Lower leg skin (tissue), 4 donors: ENCODE results near the gene RNF128. TPM values are rescaled to one million over a fixed set of nuclear protein-coding genes. Genes with fewer than 3 reads are reported as not detected.

Source experiments
- DNase-seq, 2 donors: peaks; one replicate each; pipeline ENCODE4 v3.0.0-alpha.2; 2019; ENCODE audit warnings: low spot score in 2 of 2
- H3K4me3 ChIP-seq: fragments of 200-600 bp; sonication (generic); 2 replicates; pipeline ENCODE4 v1.5.1; 2017; ENCODE audit warnings: mild to moderate bottlenecking, low read depth; ENCODE audit not compliant: poor library complexity, severe bottlenecking
- POLR2A ChIP-seq, 2 donors: fragments of 450-650 bp; IDR thresholded peaks; one replicate each; pipeline ENCODE4 v1.6.1; 2016 to 2017; ENCODE audit warnings: antibody characterized with exemption in 2 of 2, mild to moderate bottlenecking in 1 of 2, moderate library complexity in 1 of 2
- WGBS, 2 donors: methylation state at CpG; one replicate each; pipeline ENCODE4 v1.1.5; 2018; 5-methylcytosine and 5-hydroxymethylcytosine counted together
- intact Hi-C: fragments of 100-400 bp; cut with DNase I; formaldehyde crosslinking; loops from one replicate; pipeline ENCODE4 v1.15.0; 2023; ENCODE audit warnings: low total_unique reads
- total RNA-seq, 4 donors: library from RNA; depleted of rRNA; stranded (reverse); fragments of >200 nt; gene quantifications; one replicate each; pipeline ENCODE4 v1.1.0, GENCODE V29; 2016
- TF ChIP-seq, protein P1 (sequence below), 3 donors: fragments of 450-650 bp; IDR thresholded peaks; one replicate each; pipeline ENCODE4 v1.5.1; 2016; ENCODE audit warnings: antibody characterized with exemption in 3 of 3, mild to moderate bottlenecking in 3 of 3, moderate library complexity in 2 of 3

The RNF128 gene
- total RNA-seq, 4 donors from 2014 or later, result 9.6 to 24.5 (median 16.0) TPM

DNA sequence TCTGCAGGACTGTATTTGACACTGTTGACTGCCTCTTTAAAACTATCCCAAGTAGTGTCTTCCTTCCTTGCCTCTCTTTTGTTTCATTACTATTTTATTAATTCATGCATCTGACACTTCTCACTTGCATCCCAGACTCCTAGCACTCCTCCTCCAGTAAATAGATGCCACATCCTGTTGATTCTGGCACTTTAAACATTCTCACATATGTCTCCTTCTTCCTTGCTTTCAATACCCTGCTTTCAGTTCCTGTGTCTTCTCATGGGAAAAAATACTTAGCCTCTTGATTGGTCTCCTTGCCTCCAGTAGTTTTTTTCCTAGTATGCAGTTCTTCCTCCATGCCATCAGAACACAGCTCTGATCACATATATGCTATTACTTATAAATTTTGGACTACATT, 5.1 kb downstream of the RNF128 start:
- DNase-seq, result no peak
- no peak overlapping the region for H3K4me3 ChIP-seq
- intact Hi-C loops, result no loop called here
- TF ChIP-seq, protein P1, sequence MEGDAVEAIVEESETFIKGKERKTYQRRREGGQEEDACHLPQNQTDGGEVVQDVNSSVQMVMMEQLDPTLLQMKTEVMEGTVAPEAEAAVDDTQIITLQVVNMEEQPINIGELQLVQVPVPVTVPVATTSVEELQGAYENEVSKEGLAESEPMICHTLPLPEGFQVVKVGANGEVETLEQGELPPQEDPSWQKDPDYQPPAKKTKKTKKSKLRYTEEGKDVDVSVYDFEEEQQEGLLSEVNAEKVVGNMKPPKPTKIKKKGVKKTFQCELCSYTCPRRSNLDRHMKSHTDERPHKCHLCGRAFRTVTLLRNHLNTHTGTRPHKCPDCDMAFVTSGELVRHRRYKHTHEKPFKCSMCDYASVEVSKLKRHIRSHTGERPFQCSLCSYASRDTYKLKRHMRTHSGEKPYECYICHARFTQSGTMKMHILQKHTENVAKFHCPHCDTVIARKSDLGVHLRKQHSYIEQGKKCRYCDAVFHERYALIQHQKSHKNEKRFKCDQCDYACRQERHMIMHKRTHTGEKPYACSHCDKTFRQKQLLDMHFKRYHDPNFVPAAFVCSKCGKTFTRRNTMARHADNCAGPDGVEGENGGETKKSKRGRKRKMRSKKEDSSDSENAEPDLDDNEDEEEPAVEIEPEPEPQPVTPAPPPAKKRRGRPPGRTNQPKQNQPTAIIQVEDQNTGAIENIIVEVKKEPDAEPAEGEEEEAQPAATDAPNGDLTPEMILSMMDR (IDR thresholded peaks at IDR 0.05), result no peak
- no peak for TF ChIP-seq POLR2A (IDR thresholded peaks at IDR 0.05)

DNA sequence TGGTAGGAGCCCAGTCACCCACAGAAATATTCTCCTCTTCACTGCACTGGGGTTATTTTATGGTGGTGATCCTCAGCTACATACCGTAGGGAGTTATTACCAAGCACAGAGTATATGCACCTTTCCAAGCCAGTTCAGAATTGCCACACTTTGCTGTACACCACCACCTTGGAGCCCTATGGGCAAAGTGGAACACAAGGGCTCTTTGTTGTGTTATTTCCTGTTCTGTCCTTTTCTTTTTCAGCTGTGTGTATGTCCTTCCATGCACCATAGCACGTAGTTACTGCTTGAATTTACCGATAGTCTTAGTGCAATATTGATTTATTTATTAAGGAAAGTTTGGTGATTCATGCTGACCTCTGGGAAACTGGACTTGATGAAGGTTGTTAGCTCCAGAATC, 8.3 kb downstream of the RNF128 start:
- intact Hi-C loops, result no loop called here
- WGBS, 2 donors, result 73 to 79% methylated on average over 3 of the region's 3 CpGs
- TF ChIP-seq, protein P1 (IDR thresholded peaks at IDR 0.05), result no peak
- no peak for TF ChIP-seq POLR2A (IDR thresholded peaks at IDR 0.05)
- DNase-seq, result no peak
- no peak overlapping the region for H3K4me3 ChIP-seq

DNA sequence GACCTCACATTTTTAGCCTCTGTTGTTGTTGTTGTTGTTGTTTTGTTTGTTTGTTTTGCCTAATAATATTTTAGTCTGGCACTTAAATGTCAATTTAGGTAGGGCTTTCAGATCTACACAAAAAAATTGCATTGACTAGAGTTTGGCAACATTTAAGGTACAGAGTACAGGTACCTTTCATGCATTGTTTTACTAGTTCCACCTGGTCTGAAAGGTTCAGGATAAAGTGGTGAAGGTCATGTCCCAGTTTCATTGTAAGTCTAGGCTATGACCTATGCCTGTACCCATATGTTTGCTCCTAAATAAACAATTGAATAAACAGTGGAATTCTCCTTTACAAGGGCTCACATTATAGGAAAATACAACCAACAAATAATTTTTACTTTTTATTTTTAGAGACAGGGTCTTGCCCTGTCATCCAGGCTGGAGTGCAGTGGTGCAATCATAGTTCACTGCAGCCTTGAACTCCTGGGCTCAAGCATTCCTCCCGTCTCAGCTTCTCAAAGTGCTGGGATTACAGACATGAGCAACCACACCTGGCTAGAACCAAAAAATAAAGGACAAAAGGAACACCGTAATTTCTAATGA, 13.8 kb downstream of the RNF128 start:
- intact Hi-C loops, result no loop called here
- TF ChIP-seq POLR2A (IDR thresholded peaks at IDR 0.05), result no peak
- TF ChIP-seq, protein P1 (IDR thresholded peaks at IDR 0.05), result no peak
- 85 to 92% methylated on average over 2 of the region's 2 CpGs for WGBS, 2 donors
- no peak for DNase-seq
- no peak overlapping the region for H3K4me3 ChIP-seq

- intact Hi-C loops, result no loop called here
Observed at GRCh38 chrX:106742193-106742592, 15.7 kb downstream of the RNF128 start.

DNA sequence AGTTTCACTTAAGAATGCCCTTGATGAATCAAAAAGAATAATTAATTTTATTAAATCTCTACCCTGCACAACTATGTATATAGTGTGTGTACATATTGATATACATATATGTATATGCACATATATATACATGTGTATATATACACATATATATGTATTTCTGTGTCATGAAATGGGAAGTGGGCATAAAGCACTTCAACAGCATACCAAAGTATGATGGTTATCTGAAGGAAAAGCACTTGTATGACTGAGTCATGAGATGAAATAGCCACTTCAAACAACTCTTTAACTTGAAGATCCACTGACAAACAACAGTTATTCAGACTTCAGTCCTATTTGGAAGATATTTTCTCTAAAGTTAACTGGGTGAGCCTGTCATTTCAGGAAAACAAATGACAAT, 16.3 kb downstream of the RNF128 start:
- intact Hi-C loops, result no loop called here
- DNase-seq, result no peak
- TF ChIP-seq, protein P1 (IDR thresholded peaks at IDR 0.05), result no peak
- TF ChIP-seq POLR2A (IDR thresholded peaks at IDR 0.05), result no peak
- H3K4me3 ChIP-seq, result no peak overlapping the region

More at GRCh38 chrX:106742193-106742592, 15.7 kb downstream of the RNF128 start:
- TF ChIP-seq, protein P1 (IDR thresholded peaks at IDR 0.05), result no peak
- H3K4me3 ChIP-seq, result no peak overlapping the region
- WGBS, 2 donors, result 43 to 71% methylated on average over 2 of the region's 2 CpGs
- DNase-seq, result no peak

GRCh38 chrX:106748377-106748776, 21.9 kb downstream of the RNF128 start:
- no peak overlapping the region for H3K4me3 ChIP-seq
- TF ChIP-seq, protein P1 (IDR thresholded peaks at IDR 0.05), result no peak
- TF ChIP-seq POLR2A (IDR thresholded peaks at IDR 0.05), result no peak
- no peak for DNase-seq
- intact Hi-C loops, result no loop called here
- WGBS, 2 donors, result 93 to 100% methylated on average over 1 of the region's 1 CpG
